Memory B cell (primary cell): ENCODE data around the gene CDH26.
A peak's percentile ranks its signal among the peaks of the same experiment; 100 is the strongest.

Experiments
- ATAC-seq: fragments of 150-1000 bp; cut with Tn5 transposase; 2 replicates; pipeline ENCODE4 v1.10.0; 2021; ENCODE audit warnings: low read depth, mild to moderate bottlenecking, moderate library complexity
- DNase-seq, 2 donors: peaks; one replicate each; pipeline ENCODE4 v3.0.0; 2022; ENCODE audit warnings: low spot score in 2 of 2
- H3K27ac Mint-ChIP-seq: one replicate; pipeline ENCODE4 v1.8.0; 2022; ENCODE audit warnings: mild to moderate bottlenecking, moderate library complexity, mixed read lengths
- H3K27me3 Mint-ChIP-seq: one replicate; pipeline ENCODE4 v1.8.0; 2022; ENCODE audit warnings: mixed read lengths
- H3K36me3 Mint-ChIP-seq: one replicate; pipeline ENCODE4 v1.8.0; 2022; ENCODE audit warnings: mild to moderate bottlenecking, mixed read lengths
- H3K4me1 Mint-ChIP-seq: one replicate; pipeline ENCODE4 v1.8.0; 2022; ENCODE audit warnings: mixed read lengths
- H3K4me3 Mint-ChIP-seq: one replicate; pipeline ENCODE4 v1.8.0; 2022; ENCODE audit warnings: mild to moderate bottlenecking, moderate library complexity, mixed read lengths
- H3K9me3 Mint-ChIP-seq: one replicate; pipeline ENCODE4 v1.8.0; 2022; ENCODE audit warnings: mixed read lengths

CDH26 gene

DNA sequence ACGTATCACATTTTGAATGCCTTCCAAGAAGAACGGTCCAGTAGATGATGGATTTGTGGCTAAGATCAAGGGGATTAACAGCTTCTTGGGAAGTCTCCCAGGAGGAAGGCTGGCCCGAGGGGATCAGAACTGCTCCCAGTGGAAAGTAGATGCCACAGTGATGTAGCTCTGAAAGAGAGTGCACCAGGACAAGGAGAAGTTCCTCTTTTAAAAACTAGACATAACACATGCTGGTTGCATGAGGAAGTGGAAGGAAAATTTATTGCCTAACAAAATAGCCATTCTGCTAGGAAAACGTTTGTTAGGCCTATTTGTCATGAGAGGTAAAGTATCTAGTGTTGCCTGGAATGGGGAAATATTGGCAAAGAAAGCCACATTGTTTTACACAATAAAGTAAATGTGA lies 87.8 kb downstream of the CDH26 start:
- Mint-ChIP-seq H3K9me3 (peaks cover 4% of the 10 kb centered on the region), H3K4me3 (no peak overlapping the region), H3K36me3 (no peaks in the 10 kb centered on the region), H3K27ac (no peak overlapping the region), H3K4me1 (no peaks in the 10 kb centered on the region), H3K27me3 (peaks cover 11% of the 10 kb centered on the region)
- no peak for DNase-seq
- ATAC-seq, result no peak

DNA sequence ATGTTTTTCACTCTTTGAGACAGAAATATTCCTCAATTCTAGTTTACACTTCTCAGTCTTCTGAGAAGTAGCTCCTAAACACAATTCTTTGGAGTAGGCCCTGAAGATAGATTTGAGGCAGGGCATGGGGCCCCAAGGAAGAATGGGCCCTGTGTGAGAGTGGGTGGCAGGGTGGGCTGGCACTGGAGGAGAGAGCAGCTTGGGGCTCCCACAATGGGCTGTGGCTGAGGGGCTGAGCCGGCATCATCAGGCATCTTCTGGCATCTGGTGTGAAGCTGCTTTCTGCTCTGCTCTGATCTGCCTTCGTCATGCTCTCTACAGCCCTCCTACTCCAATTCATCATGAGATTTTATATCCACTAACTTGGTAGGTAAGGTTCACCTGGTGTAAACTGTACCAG lies 88.2 kb downstream of the CDH26 start:
- H3K27me3 Mint-ChIP-seq, result peaks cover 10% of the 10 kb centered on the region
- H3K36me3 Mint-ChIP-seq, result no peaks in the 10 kb centered on the region
- no peaks in the 10 kb centered on the region for H3K4me1 Mint-ChIP-seq
- DNase-seq (no peak), ATAC-seq (no peak)
- no peak overlapping the region for H3K4me3 Mint-ChIP-seq
- H3K27ac Mint-ChIP-seq, result no peak overlapping the region
- peaks cover 4% of the 10 kb centered on the region for H3K9me3 Mint-ChIP-seq

DNA sequence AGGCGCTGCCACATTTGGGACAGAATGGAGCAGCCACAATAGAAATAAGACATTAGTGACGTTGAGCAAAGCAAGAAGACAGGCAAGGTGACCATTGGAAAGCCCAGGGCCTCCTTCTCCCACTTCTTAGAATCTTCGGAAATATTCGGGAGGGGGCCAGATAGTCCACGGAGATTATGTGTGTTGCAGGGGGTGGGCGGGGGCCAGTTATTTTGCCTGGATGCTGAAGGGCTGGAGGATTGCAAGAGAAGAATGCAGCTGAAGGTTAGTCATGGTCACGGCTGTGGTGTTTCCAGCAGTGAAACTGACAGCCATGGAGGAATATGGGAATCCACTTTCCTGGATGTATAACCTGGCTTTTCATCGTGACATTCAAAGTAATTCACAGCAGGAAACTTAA lies 88.6 kb downstream of the CDH26 start:
- H3K27ac Mint-ChIP-seq, result no peak overlapping the region

DNA sequence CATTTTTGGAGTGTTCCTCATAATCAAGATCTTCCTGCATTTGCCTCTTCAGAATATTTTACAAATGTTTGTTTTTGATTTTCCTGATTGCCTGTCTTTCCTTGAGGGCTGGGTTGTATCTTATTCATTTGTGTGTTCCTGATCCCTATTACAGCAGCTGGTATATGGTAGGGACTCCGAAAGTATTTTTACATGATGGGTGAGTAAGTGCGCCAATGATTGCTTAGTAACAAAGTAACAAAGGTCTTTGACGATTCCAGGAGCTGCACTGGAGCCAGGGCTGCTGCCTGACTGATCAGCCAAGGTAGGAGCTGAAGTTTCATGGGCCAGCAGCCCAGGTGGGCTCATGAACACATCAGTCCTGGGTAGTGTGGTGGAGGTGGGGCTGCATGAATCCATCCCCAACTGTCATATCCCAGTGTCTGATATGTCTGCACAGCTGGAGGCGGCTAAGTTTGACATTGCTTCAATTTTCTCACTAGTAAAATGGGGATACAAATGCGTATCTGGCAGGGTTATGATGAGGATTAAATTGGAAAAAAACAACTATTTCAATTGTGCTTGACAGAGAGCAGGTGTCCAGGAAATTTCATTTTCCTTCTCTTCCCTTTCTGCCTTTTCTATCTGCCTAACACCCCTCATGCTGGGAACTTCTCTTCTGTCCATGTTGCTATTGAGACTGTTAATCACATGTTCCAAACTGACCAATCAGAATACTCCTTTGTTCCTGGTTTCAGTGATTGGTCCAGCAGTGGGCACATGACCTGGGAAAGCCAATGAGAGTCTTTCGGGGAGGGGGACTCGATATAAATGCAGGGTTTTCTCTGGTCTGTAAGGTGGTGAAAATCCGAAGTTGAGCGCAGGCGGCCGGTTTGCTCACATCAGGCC lies 90.7 kb downstream of the CDH26 start:
- H3K4me3 Mint-ChIP-seq, result no peak overlapping the region
- H3K27me3 Mint-ChIP-seq, result peaks cover 17% of the 10 kb centered on the region
- no peaks in the 10 kb centered on the region for H3K4me1 Mint-ChIP-seq
- H3K9me3 Mint-ChIP-seq, result peaks cover 1% of the 10 kb centered on the region
- no peak for ATAC-seq
- no peaks in the 10 kb centered on the region for H3K36me3 Mint-ChIP-seq
- no peak overlapping the region for H3K27ac Mint-ChIP-seq
- no peak for DNase-seq

More for the DNA sequence above, 88.6 kb downstream of the CDH26 start:
- no peak for ATAC-seq
- peaks cover 11% of the 10 kb centered on the region for H3K27me3 Mint-ChIP-seq
- no peak overlapping the region for H3K4me3 Mint-ChIP-seq
- H3K4me1 Mint-ChIP-seq, result no peaks in the 10 kb centered on the region
- no peaks in the 10 kb centered on the region for H3K36me3 Mint-ChIP-seq
- peaks cover 4% of the 10 kb centered on the region for H3K9me3 Mint-ChIP-seq
- DNase-seq, result no peak

DNA sequence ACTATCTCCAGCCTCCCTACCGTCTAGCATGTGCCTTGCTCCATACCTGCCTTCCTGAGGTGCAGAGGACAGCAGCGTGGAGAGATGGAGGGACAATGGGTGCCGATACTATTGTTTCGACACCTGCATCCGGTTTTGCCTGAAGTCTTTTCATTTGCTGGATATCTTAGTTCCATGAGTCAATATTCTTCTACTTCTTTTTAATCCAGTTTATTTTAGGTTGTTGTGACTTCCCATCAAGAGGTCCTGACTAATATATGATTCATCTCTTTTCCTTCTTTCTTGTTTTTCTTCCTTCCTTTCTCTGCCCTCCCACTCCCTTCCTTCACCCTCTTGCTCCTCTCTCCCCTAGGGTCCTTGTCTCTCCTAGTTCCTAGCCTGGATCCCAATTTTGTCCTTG lies 91.4 kb downstream of the CDH26 start:
- H3K4me1 Mint-ChIP-seq, result no peaks in the 10 kb centered on the region
- peaks cover 17% of the 10 kb centered on the region for H3K27me3 Mint-ChIP-seq
- DNase-seq, result no peak
- H3K9me3 Mint-ChIP-seq, result peaks cover 1% of the 10 kb centered on the region
- H3K27ac Mint-ChIP-seq, result no peak overlapping the region
- H3K36me3 Mint-ChIP-seq, result no peaks in the 10 kb centered on the region
- no peak overlapping the region for H3K4me3 Mint-ChIP-seq
- no peak for ATAC-seq

DNA sequence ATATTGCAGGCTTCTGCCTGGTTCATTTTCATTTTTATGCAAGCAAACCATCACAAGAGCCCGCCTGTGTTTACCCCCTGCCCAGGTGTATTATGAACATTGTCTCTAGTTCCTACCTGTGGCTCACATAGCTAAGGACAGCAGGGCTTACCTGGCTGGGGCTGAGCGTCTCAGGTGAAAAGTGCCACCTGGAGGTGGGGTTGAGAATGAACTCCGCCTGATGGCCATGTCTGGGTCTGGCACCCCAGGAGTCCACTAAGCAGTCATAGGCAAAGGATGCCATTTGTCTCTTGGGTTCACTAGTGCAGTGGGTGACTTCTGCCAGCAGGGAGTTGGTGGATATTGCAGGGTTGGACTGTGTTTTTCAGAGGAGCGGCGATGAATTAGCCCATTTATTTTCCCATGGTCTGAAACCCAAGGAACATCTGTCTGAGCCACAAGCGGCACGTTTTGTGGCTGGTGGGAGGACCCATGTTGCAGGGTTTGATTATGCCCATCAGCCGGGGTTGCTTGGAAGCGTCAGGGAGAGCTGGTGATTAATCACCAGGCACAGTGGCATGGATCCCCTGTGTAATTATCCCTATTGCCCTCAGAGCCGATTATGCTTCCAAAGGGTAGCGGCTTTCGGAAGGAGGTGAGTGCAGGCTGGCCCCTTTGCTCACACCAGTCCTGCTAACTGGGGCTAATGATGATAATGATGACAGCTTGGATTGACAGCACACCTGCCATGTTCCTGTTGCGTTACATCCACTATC lies 92.1 kb downstream of the CDH26 start:
- H3K27ac Mint-ChIP-seq, result no peak overlapping the region
- H3K4me3 Mint-ChIP-seq, result no peak overlapping the region
- DNase-seq (no peak), ATAC-seq (no peak)
- peaks cover 19% of the 10 kb centered on the region for H3K27me3 Mint-ChIP-seq
- H3K4me1 Mint-ChIP-seq, result peaks cover 4% of the 10 kb centered on the region
- H3K9me3 Mint-ChIP-seq, result peaks cover 1% of the 10 kb centered on the region
- H3K36me3 Mint-ChIP-seq, result no peaks in the 10 kb centered on the region

DNA sequence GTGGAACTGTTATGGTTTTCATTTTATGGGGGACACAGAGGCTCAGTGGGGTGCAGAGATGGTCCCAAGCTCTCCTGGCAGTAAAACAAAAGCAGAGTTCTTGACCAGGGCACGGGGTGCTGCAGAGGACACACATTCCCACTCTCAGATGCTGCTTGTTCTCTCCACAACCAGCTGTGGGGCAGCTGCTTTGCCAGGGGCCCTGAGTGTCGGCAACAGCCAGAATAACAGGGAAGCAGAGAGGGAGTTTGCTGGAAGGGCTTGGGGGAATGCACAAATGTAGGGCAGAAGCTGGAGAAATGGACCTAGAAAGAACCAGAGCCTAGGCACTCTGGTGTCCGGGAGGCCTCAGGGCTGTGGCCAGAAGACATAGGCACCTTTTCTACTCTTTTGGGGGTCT lies 93.7 kb downstream of the CDH26 start:
- Mint-ChIP-seq H3K36me3 (no peaks in the 10 kb centered on the region), H3K27ac (no peak overlapping the region), H3K9me3 (peaks cover 1% of the 10 kb centered on the region), H3K4me1 (peaks cover 8% of the 10 kb centered on the region), H3K4me3 (no peak overlapping the region), H3K27me3 (peaks cover 20% of the 10 kb centered on the region)
- ATAC-seq (no peak), DNase-seq (no peak)

DNA sequence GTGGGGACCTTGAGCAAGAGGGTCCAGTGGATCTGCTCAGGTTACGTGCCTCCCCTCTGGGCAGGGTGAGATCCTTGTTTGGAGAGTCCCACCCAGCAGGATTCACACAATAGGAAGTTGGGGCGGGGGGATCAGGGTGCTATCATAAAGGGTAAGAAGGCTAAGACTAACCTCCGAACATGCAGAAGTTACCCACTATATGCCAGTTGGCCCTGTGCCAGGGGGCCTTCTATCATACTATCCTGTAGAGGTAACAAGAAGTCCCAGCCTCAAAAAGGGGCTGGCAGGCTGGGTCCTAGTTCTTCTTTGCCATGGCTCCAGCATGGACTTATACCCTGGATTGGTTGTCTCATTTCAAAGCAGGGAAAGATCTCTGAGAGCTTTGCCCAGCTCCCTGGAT lies 94.1 kb downstream of the CDH26 start:
- H3K9me3 Mint-ChIP-seq, result peaks cover 1% of the 10 kb centered on the region
- H3K27ac Mint-ChIP-seq, result no peak overlapping the region
- peaks cover 22% of the 10 kb centered on the region for H3K27me3 Mint-ChIP-seq

DNA sequence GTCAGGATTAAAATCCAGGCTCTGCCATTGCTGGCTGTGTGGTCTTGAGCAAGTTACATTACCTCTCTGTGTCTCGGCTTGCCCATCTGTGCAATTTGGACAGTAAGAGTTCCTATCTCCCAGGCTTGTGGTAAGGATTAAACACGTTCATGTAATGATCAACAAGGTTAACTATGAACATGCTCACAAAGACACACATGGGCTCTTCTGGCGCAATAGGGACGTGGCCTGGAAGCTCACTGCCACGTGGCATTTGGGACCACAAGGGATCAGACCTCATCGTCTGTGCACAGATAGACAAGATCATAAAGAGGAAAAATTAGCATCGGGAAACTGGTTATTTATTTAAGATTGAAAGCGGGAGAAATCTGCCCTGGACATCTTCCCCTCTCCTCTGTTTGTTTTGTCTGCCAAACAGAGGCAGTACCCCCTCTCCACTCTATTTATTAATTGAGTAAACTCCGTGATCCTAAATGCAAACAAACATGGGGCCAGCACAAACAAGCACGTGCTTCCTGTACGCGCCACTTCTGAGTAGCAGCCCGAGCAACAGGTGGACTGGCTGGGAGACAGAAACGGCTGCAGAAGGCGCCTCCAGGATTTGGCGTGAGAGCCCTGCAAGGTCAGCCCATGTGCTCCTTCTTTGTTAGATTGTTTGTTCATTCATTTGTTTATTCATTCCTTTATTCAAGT lies 95.0 kb downstream of the CDH26 start:
- no peak for ATAC-seq
- DNase-seq, result no peak
- H3K9me3 Mint-ChIP-seq, result peaks cover 1% of the 10 kb centered on the region
- H3K27ac Mint-ChIP-seq, result no peak overlapping the region
- no peak overlapping the region for H3K4me3 Mint-ChIP-seq
- H3K4me1 Mint-ChIP-seq, result peaks cover 20% of the 10 kb centered on the region
- no peaks in the 10 kb centered on the region for H3K36me3 Mint-ChIP-seq
- H3K27me3 Mint-ChIP-seq, result peaks cover 22% of the 10 kb centered on the region

More for the DNA sequence above, 94.1 kb downstream of the CDH26 start:
- DNase-seq (no peak), ATAC-seq (no peak)
- Mint-ChIP-seq H3K36me3 (no peaks in the 10 kb centered on the region), H3K4me3 (no peak overlapping the region), H3K4me1 (peaks cover 12% of the 10 kb centered on the region)

DNA sequence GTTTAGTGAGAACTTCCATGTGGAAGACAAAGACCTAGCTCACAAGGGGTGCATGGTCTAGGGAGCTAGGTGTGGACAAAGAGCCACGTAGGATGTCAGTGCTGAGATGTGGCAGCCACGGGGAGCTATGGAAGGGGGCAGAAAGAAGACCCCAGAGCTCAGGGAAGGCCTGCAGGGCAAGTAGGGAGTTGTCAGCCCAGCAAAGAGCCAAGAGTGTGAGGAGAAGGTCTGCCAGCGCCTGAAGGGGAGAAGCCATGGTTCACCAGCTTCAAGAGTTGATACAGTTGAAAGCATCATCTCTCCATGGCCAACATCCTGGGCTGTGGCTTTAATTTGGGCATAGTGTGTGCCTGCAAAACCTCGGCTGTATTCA lies 95.6 kb downstream of the CDH26 start:
- Mint-ChIP-seq H3K9me3 (peaks cover 1% of the 10 kb centered on the region), H3K4me3 (no peak overlapping the region), H3K36me3 (no peaks in the 10 kb centered on the region), H3K4me1 (peaks cover 20% of the 10 kb centered on the region), H3K27ac (no peak overlapping the region), H3K27me3 (peaks cover 22% of the 10 kb centered on the region)
- DNase-seq (no peak), ATAC-seq (no peak)

DNA sequence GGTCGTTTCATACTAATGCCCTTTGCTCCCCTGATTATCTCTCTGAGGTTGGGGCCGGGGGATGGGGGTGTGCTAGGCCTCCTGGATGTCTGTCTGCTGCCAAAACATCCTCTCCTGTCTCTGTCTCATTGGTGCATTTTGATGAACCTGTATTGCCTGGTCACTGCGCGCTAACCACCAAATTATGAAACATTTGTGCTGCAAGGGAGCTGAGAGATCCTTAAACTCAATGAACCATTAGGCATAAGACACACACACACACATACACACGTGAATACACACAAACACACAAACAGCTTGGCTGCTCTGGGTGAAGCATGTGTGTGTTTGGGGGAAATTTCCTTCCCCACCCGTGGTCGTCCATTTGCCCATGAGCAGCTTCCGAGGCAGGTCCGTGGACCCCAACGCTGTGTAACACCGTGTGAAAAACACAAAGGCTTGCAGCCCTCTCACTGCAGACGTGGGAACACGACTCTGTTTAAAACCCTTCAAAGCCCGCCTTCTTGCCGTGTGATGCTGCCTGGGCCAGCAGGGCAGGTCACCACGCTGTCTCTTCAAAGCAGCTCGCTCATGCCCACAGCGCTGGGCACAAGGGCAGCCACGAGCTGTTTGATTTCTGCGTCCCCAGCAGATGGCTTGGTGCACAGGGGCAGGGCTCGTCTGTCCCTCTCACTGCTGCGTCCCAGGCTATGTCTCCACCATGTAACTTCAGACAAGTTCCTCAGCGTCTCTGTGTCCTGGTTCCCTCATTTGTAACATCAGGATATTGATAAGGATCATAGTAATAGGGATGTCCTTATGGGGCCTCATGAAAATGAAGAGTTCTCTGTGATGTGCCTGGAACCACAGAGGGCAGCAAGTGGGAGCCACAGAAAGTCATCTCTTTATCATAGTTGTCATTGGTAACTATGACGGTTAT lies 96.8 kb downstream of the CDH26 start:
- no peaks in the 10 kb centered on the region for H3K9me3 Mint-ChIP-seq
- DNase-seq, result no peak
- H3K4me1 Mint-ChIP-seq, result peaks cover 20% of the 10 kb centered on the region
- H3K27me3 Mint-ChIP-seq, result peaks cover 20% of the 10 kb centered on the region
- no peaks in the 10 kb centered on the region for H3K36me3 Mint-ChIP-seq
- H3K4me3 Mint-ChIP-seq, result no peak overlapping the region
- ATAC-seq, result no peak
- no peak overlapping the region for H3K27ac Mint-ChIP-seq

DNA sequence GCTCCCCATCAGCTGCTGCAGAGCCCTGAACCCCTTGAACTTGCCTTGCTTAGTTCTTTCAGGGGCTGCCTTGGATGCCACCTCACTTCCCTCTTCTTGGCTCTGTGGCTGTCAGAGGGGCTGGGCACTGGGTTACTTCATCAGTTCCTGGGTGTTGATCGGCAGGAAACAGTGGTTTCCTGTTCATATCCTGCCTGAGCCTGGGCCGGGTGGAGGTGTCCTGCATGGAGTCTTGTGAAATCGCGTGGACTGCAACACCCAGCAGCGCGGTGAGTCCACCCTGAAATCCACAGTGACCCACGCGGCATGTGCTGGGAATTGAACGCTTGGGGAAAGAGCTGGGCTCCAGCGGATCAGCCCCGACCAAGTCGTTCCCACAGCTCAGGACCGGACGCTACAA lies 97.5 kb downstream of the CDH26 start:
- Mint-ChIP-seq H3K4me1 (peaks cover 20% of the 10 kb centered on the region), H3K36me3 (no peaks in the 10 kb centered on the region), H3K9me3 (no peaks in the 10 kb centered on the region), H3K27me3 (peaks cover 20% of the 10 kb centered on the region), H3K4me3 (no peak overlapping the region), H3K27ac (no peak overlapping the region)
- peak; percentile 32 for ATAC-seq
- no peak for DNase-seq

DNA sequence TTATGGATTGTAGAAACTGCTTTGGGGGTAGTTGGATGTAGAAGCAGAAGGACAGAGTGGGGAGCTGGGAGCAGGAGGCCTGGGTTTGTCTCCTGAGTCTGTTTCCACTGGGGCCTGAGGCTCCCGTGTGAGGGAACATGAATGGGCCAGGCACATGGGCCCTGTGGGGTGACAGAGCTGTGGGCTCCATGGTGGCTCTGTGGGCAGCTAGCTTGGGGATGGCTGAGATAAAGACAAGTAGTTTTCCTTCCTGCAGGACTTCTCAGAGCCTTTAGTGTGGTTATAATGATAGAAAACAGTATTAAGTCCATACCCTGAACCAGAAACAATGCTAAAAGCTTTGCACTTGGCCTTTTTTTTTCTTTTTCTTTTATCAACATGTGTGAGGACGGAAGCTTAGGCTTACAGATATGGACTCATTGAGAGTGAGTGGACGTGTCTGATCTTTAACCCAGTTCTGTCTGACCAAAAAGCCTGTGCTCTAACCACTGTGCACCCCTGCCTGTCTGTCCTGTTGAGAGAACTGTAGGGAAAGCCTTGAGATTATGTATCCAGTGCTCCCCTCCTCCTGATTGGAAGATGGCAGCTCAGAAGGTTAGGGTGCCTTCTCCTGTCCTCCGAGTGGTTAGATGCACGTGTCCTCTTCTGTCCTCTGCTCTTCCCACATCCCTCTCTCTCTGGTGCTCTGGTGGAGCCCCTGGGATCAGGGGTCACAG lies 98.3 kb downstream of the CDH26 start:
- H3K36me3 Mint-ChIP-seq, result no peaks in the 10 kb centered on the region
- no peak overlapping the region for H3K4me3 Mint-ChIP-seq
- peaks cover 20% of the 10 kb centered on the region for H3K4me1 Mint-ChIP-seq
- ATAC-seq (no peak), DNase-seq (no peak)
- no peaks in the 10 kb centered on the region for H3K9me3 Mint-ChIP-seq
- H3K27ac Mint-ChIP-seq, result no peak overlapping the region
- peaks cover 20% of the 10 kb centered on the region for H3K27me3 Mint-ChIP-seq
